Adrenal gland (tissue), 19 donors: ENCODE results near the gene MPPED1. TPM values are rescaled to one million over a fixed set of nuclear protein-coding genes. Genes with fewer than 3 reads are reported as not detected.

Source experiments
- DNase-seq, 7 donors: peaks; one replicate each; pipeline ENCODE4 v3.0.0-alpha.2; 2019 to 2020
- H3K27ac ChIP-seq, 5 donors: fragments of 200-600 bp; sonication (generic) in 4 of 5; 1 replicate in 3 of 5; 2 replicates in 2 of 5; pipeline versions ENCODE4 v1.5.1 to v1.8.0; 2016 to 2020; ENCODE audit warnings: mild to moderate bottlenecking in 1 of 5
- H3K27me3 ChIP-seq: fragments of 200-600 bp; 2 replicates; pipeline ENCODE4 v1.8.0; 2021
- H3K36me3 ChIP-seq, 2 donors: fragments of 200-600 bp; replicated peaks in 1 of 2; 1 replicate in 1 of 2; 2 replicates in 1 of 2; pipeline versions ENCODE4 v1.5.1 to v1.8.0; 2018 to 2022
- H3K4me1 ChIP-seq, 2 donors: fragments of 200-600 bp; replicated peaks in 1 of 2; 1 replicate in 1 of 2; 2 replicates in 1 of 2; pipeline versions ENCODE4 v1.5.1 to v1.8.0; 2018 to 2021
- H3K4me3 ChIP-seq, 4 donors: fragments of 200-600 bp; sonication (generic) in 3 of 4; one replicate each; pipeline ENCODE4 v1.5.1; 2016 to 2018
- H3K9me3 ChIP-seq, 3 donors: fragments of 200-600 bp; sonication (generic) in 1 of 3; replicated peaks in 1 of 3; 1 replicate in 2 of 3; 2 replicates in 1 of 3; pipeline versions ENCODE4 v1.5.1 to v1.8.0; 2016 to 2021
- POLR2A ChIP-seq, 2 donors: fragments of 450-650 bp; IDR thresholded peaks; one replicate each; pipeline ENCODE4 v1.6.1; 2017; ENCODE audit warnings: antibody characterized with exemption in 2 of 2, mild to moderate bottlenecking in 2 of 2, moderate library complexity in 1 of 2
- WGBS, 4 donors: extraction: QIAGEN DNeasy Blood & Tissue Kit in 2 of 4; methylation state at CpG; one replicate each; pipeline versions ENCODE4 v1.1.5 to v1.1.7; 2013 to 2017; 5-methylcytosine and 5-hydroxymethylcytosine counted together
- intact Hi-C, 2 donors: fragments of 100-400 bp; cut with DNase I; formaldehyde crosslinking; loops; one replicate each; pipeline versions ENCODE4 v1.14.1 to v1.15.0; 2022 to 2023
- long read RNA-seq, 10 donors: library from polyadenylated mRNA in 3 of 10; unstranded in 2 of 10; stranded (forward) in 1 of 10; transcript quantifications; one replicate each; pipeline ENCODE4 v2.0.0 and lab custom pipeline, GENCODE V29; 2021 to 2026
- polyA plus RNA-seq, 3 donors: library from polyadenylated mRNA; stranded (reverse); fragments of 200-250 nt in 2 of 3; fragments of 350-450 nt in 1 of 3; fragmentation: Illumina TruSeq in 1 of 3; extraction: RNeasy Lipid Tissue Mini Kit (QIAGEN cat#74804) in 1 of 3; gene quantifications; one replicate each; pipeline ENCODE4 v1.2.3, GENCODE V29; 2013 to 2014
- total RNA-seq, 9 donors: library from RNA; depleted of rRNA in 4 of 9; stranded (reverse); fragments of >200 nt in 4 of 9; fragments of 120-200 nt in 1 of 9; fragmentation: NEBNext Ultra II Directional in 1 of 9; extraction: Animal tissue kit (Norgen Biotek cat#: 25700) in 1 of 9; gene quantifications; one replicate each; pipeline versions ENCODE4 v1.1.0 to v1.2.4, GENCODE V29; 2013 to 2023
- TF ChIP-seq, protein P1 (sequence below), 6 experiments: fragments of 450-650 bp in 4 of 6; fragments of 200-600 bp in 2 of 6; sonication (generic) in 1 of 6; IDR thresholded peaks; 1 replicate in 5 of 6; 2 replicates in 1 of 6; pipeline versions ENCODE4 v1.5.1 to v1.8.0; 2016 to 2021; ENCODE audit warnings: antibody characterized with exemption in 6 of 6, mild to moderate bottlenecking in 2 of 6, moderate library complexity in 1 of 6
- donor health status: healthy with polysubstance abuse.
- donor health status: Bipolar disorder and iron deficiency.
- donor health status: DM: yes; HTN: yes; CAD: no.
- donor health status: DM: no; HTN: no; CAD: no.
- donor health status: DM: no; HTN: no; CAD: no.
- donor health status: DM: yes; HTN: yes; CAD: no.

Gene MPPED1, protein sequence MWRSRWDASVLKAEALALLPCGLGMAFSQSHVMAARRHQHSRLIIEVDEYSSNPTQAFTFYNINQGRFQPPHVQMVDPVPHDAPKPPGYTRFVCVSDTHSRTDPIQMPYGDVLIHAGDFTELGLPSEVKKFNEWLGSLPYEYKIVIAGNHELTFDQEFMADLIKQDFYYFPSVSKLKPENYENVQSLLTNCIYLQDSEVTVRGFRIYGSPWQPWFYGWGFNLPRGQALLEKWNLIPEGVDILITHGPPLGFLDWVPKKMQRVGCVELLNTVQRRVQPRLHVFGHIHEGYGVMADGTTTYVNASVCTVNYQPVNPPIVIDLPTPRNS
- under 1 TPM in 3 of 9 donors, not detected in 6; 0.07 to 0.44 (median 0.11) TPM for total RNA-seq
- under 1 TPM in 1 of 3 donors, not detected in 2; 0.10 TPM for polyA plus RNA-seq
- long read RNA-seq, donor 1, result 0 reads
- long read RNA-seq, donor 2, result 0 reads
- long read RNA-seq, donor 3, result 0 reads
- long read RNA-seq, donor 4, result 0 reads
- long read RNA-seq, donor 5, result 0 reads
- long read RNA-seq, donor 6, result 0 reads
- long read RNA-seq, donor 7, result 0 reads
- long read RNA-seq, donor 8, result 0 reads
- long read RNA-seq, donor 9, result 0 reads
- long read RNA-seq, donor 10, result 0 reads

DNA sequence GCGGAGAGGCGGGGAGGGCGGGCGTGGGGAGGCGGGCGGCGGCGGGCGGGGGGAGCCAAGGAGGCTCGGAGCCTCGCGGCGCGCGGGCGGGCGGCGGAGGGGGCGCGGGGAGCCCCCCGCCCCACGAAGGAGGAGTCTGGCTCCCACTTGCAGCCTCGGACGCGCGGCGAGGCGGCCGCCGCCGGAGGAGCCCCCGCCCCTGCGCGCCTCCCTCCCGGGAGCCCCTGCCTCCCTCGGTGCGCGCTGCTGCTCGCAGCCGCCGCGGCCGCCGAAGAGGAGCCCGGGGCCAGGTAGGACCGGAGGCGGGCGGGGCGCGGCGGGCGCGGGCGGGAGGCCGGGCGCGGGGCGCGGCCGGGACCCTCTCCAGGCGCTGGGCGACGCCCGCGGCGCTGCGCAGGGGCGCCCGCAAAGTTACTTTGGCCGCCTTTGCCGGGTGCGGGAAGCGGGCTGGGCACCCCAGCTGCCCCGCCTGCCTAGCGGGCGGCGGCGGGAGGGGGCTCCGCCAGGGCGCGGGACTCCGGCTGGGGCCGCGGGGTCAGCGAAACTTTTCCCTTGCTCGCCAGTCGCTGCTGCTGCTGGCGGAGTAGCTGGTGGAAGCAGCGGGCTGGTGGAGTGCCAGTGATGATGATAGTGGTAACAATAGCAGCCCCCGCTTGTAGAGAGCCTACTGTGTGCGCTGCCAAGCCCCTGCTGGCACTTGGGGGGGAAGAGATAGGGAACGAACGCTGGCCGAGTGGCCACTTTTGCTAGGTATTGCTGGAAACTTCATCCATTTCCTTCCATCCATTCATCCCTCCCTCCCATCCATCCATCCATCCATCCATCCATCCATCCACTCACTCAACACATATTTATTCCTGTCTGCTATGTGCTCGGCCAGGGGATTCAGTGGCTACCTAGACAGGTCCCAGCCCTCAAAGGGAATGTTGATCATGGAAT lies at the start of gene MPPED1:
Gene MPPED1, plus strand, starts transcription at position 146 of the 939 bp plus-strand sequence. CDS start 12,972 bp downstream, outside the sequence.
- intact Hi-C loops, result no loop called here
- no peak for DNase-seq
- 2 to 11% (median 3%) methylated on average over 6 to 95 of the region's 95 CpGs for WGBS, 4 donors
- H3K4me1 ChIP-seq, result no peaks in the 10 kb centered on the region
- no peaks in the 10 kb centered on the region for H3K36me3 ChIP-seq
- H3K27me3 ChIP-seq, result peaks cover 30% of the 10 kb centered on the region
- TF ChIP-seq POLR2A (IDR thresholded peaks at IDR 0.05), result no peak
- no peak within 1 kb of the TSS for H3K27ac ChIP-seq
- no peaks in the 10 kb centered on the region for H3K9me3 ChIP-seq
- H3K4me3 ChIP-seq, result no peak within 1 kb of the TSS

DNA sequence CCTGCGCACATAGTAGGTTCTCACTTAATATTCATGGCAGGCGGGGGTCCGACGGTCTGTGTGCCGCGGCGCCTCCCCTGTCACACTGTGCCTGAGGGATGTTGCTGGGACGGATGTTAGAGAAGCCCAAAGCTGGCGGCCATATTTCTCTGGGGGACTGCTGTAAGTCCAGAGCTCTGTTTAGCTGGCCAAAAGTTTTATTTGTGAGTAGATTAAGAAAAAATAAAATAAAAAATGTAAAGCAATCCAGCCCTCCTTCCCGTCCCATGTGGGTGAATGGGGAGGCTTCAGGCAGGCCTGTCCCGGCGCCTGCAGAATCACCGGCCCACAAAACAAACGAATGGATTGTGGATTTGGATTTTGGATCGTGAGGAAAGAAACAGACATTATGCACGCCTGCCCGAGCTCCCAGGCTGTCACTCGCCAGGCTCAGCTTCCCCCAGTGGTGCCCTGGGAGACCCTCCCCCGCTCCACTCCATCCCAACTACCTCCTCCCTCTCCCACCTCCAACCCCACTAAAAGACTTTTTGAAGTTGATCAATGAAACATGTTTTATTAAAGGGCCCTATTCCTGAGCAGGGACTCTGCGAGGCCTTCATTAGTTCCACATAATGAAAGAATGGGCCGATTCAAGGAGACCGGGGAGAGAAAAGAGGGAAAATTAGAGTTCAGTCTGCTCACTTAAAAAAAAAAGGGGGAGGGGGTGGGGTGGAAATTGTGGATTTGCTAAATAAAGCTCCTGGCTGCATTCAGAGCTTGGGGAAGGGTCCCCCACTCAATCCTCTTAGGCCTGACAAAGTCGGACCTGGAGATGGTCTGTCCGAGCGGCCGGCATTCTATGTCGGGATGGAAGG lies 48.3 kb upstream of the MPPED1 start:
- no peak for DNase-seq
- TF ChIP-seq, protein P1, sequence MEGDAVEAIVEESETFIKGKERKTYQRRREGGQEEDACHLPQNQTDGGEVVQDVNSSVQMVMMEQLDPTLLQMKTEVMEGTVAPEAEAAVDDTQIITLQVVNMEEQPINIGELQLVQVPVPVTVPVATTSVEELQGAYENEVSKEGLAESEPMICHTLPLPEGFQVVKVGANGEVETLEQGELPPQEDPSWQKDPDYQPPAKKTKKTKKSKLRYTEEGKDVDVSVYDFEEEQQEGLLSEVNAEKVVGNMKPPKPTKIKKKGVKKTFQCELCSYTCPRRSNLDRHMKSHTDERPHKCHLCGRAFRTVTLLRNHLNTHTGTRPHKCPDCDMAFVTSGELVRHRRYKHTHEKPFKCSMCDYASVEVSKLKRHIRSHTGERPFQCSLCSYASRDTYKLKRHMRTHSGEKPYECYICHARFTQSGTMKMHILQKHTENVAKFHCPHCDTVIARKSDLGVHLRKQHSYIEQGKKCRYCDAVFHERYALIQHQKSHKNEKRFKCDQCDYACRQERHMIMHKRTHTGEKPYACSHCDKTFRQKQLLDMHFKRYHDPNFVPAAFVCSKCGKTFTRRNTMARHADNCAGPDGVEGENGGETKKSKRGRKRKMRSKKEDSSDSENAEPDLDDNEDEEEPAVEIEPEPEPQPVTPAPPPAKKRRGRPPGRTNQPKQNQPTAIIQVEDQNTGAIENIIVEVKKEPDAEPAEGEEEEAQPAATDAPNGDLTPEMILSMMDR (IDR thresholded peaks at IDR 0.05), result no peak
- TF ChIP-seq POLR2A (IDR thresholded peaks at IDR 0.05), result no peak
- intact Hi-C loops, result no loop called here
- H3K9me3 ChIP-seq, result no peaks in the 10 kb centered on the region
- 74 to 81% (median 79%) methylated on average over 27 of the region's 27 CpGs for WGBS, 4 donors
- H3K36me3 ChIP-seq, result no peaks in the 10 kb centered on the region
- H3K4me3 ChIP-seq, result no peak overlapping the region
- H3K27me3 ChIP-seq, result peaks cover 3% of the 10 kb centered on the region
- no peak overlapping the region for H3K27ac ChIP-seq
- no peaks in the 10 kb centered on the region for H3K4me1 ChIP-seq

DNA sequence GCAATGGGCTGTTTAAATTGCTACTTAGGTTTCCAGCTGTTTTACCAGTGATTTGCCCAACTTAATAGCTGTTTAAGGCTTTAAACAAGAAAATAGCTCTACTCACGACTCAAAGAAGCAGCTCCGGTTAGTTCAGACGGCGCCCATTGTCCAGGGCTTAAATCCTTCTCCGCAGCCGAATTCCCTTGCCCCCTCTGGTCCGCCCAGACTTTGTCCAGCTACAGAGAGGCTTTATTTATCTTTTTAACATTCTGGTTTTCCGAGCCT lies 47.7 kb upstream of the MPPED1 start:
- Histone ChIP-seq H3K4me3 (no peak overlapping the region), H3K4me1 (no peaks in the 10 kb centered on the region), H3K27ac (no peak overlapping the region), H3K27me3 (peaks cover 3% of the 10 kb centered on the region), H3K36me3 (no peaks in the 10 kb centered on the region), H3K9me3 (no peaks in the 10 kb centered on the region)
- no peak for TF ChIP-seq POLR2A (IDR thresholded peaks at IDR 0.05)
- TF ChIP-seq, protein P1 (IDR thresholded peaks at IDR 0.05), result no peak
- WGBS, 4 donors, result 79 to 84% (median 82%) methylated on average over 8 of the region's 8 CpGs
- DNase-seq, result no peak
- intact Hi-C loops, result no loop called here

DNA sequence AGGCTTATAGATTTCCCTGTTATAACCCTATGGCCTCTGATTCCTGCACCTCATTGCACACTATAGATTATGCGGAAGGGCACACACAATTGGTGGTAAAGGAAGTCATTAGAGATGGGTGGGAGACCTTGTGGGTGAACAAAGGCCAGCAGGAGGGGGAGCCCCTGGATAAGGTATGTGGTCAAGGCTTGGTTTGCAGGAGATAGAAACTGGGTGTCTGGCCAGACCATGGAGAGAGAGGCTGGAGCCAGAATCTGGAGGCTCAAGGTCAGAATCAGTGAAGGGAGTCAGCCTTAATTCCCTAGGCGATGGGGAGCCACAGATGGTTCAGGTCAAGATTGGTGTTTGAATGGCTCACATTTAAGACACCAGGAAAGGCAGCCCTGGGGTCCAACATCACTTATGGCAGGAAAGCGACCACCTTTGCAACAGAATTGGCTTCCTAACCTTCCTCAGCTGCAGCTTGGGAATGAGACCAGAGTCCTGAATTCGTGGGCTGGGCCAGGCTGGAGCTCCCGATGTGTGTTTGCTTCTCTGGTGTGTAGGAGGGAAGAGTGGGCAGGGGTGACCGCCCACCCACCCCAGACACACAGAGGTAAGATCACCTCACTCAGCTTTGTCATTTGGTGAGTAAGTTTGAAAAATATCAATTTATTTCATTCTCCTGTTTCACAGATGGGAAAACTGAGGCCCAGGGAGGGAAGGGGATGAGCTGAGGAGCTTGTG lies 45.9 kb upstream of the MPPED1 start:
- 75 to 93% (median 87%) methylated on average over 4 to 6 of the region's 6 CpGs for WGBS, 4 donors
- H3K36me3 ChIP-seq, result no peaks in the 10 kb centered on the region
- no peak overlapping the region for H3K27ac ChIP-seq
- H3K4me1 ChIP-seq, result no peaks in the 10 kb centered on the region
- peaks cover 3% of the 10 kb centered on the region for H3K27me3 ChIP-seq
- intact Hi-C loops, result no loop called here
- TF ChIP-seq, protein P1 (IDR thresholded peaks at IDR 0.05), result no peak
- no peak for TF ChIP-seq POLR2A (IDR thresholded peaks at IDR 0.05)
- H3K4me3 ChIP-seq, result no peak overlapping the region
- H3K9me3 ChIP-seq, result no peaks in the 10 kb centered on the region
- no peak for DNase-seq
